NCI-H774 (cell line): ENCODE data around the gene SPRED2.

Experiments
- DNase-seq: peaks from one replicate; lab custom pipeline; 2025; lab: John Stamatoyannopoulos, UW

SPRED2 gene

DNA sequence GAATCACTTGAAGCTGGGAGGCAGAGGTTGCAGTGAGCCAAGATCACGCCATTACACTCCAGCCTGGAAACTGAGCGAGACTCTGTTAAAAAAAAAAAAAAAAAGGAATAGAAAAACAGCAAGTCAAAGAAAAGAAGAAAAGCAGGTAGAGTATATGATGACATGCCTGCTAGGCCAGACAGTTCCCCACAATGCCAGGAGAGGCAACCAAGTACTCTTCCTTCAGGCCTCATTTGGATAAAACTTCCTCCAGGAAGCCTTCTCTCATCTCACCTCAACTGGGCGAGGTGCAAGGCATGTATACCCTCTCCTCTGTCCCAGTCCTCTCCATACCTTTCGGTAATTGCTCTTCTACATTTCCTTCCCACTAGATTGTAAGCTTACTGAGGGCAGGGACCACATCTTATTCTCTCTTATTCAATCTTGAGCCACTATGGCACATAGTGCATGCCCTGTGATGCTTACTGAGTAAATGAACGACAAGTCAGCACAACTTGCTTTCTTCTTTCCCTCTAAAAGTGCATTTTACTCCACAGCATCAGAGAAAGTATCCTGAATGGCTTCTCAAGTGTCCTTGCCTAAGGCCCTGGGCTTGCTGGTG lies 10.1 kb upstream of the SPRED2 start:
- no peak for DNase-seq

DNA sequence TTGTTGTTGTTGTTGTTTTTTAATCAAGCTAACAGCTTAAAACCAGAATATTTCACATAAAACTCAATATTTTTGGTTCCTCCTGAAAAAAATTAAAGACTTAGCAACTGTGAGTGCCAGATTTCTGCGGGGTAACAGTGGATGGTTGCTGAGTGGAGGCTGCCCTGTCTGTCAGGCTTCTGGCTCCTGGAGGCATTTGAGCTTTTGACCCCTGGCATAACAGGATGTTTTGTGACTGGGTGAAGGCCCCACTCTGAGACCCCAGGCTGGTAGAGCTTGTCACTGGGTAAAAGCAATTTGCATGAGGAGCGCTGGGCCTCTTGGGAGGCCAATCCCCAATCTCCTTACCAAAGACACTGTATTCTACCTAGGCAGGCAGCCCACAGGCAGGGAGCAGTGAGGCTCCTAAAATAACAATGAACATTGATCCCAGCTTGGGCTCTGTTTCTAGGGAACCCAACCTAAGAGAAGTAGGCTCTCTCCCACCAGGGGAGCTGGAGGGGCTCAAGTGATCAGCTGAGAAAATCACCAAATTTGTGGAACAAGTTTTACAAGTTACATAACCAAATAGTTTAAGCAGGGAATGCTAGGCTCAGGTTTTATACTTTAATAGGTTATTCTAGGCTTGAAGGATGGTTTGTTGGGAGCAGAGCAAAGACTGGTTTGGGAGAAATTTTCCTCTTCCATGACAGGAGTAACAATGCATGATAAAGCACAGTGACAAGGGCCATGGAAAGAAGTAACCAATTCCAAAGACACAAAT lies 5.9 kb upstream of the SPRED2 start:
- DNase-seq: no peak

GRCh38 chr2:65437392-65438135 lies 5.2 kb upstream of the SPRED2 start:
- no peak for DNase-seq

GRCh38 chr2:65436824-65437221 lies 4.4 kb upstream of the SPRED2 start:
- peak; percentile 84 for DNase-seq

DNA sequence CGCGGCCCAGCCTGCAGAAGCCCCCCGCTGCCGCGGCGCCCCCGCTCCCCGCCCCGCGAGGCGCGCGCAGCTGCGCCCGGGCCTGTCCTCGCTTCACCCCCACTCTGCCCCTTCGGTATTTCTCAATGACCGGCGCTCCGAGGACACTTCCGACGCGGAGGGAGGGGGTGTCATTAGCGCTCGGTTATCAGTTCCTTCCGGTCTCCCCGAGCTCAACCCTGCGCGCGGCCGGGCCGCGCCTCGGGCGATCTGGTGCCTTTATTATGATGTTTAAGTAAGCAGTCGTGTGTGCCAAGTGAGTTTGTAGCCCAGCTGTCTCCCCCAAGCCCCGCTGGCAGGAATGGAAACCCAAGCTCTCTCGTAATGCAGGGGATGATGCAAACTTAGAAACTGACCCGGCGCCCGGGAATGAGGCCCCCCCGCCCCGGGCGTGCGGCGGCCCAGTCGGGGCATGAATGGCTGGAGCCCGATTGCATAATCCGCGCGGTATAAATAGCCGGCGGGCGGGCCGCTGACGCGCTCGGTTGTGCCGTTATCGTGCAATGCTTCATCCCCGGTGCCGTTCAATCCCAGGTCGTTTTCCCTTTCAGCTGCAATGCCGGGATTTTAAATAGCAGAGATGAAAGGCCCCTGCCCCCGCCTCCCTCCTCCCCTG lies 3.9 kb upstream of the SPRED2 start:
- peak; percentile 84 for DNase-seq

DNA sequence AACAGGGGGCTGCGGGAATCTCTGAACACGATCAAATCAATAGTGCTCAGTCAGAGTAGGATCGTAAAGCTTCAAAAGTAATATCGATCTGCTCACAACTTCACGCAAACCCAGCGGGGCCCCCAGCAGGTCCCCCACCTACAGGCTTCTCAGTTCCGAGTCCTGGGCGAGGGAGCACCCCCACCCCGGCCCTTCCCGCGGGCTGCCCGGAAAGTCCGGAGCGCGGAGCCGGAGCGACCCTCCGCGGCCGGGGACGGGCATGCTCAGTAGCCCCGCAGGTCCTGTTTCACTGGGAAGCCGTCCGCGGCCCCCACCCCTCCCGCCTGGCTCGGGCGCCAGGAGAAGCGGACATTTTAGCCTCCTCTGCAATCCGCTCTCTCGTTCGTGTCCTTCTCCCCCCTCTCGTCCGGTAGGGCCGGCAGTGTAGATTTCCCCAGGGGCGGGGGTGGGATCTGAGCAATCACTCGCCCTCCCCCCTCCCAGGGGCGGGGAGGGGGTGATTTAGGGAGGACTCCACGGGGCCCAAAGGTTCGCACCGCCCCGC lies 3.3 kb upstream of the SPRED2 start:
- peak; percentile 85 for DNase-seq

GRCh38 chr2:65434592-65435241 lies 2.3 kb upstream of the SPRED2 start:
- DNase-seq: no peak

- no peak for DNase-seq
These were observed 775 bp downstream of the SPRED2 start for GRCh38 chr2:65431421-65432226.

GRCh38 chr2:65430603-65431420 lies 1.6 kb downstream of the SPRED2 start:
- peak; percentile 33 for DNase-seq

DNA sequence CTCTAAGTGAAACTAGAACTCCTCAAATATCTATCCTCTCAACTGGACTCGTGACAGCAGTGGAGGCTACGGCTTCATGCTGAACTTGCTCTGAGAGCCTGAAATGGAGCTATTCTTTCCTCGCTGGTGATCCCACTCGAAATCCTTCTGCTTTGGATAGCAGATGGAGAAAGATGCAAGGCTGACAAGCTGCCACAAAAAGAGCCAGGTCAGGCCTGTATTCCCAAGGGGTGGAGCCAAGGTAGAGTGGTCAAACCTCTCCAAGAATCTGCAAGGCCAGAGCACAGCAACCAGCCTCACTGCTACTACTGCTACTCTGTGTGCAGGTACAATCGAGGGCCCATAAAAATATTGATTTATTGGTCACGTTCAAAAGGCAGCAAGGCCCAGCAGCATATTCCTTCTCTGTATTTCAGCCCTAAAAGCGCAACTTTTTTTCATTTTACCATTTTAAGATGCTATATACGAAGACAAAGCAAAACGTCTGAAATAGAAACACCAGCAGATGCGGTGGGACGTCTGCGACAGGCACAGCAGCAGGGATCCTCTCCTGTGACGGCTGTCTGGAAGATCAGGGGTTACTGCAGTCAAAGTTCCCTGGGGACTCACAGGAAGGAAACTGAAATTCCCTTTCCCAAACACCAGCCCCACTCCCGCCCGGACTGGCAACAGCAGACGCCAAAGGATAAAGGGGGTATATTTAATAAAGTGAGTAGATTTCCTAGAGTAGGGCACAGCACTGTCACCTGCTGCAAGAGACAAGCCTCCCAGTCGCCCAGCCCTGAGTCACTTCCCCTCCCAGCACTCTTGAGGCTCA lies 2.4 kb downstream of the SPRED2 start:
- no peak for DNase-seq

- no peak for DNase-seq
These were observed 4.9 kb downstream of the SPRED2 start for GRCh38 chr2:65427532-65427931.

DNA sequence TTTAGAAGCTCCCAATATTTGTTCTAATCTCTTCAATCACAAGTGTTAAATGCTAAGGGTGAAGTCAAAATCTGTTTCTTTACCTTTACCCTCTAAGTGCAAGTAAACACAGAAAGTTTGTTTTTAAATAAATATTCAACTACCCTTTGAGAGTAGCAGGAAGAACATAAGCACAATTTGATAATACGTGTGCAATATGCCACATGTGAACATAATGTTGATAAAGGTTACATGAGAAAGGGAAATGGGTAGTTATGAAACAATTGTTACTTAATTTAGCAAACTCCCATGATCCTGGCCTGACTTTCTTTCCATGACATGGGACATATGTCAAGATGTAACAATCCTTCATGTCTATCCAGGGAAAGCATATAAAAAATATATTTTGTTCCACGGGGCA lies 7.1 kb downstream of the SPRED2 start:
- no peak for DNase-seq

GRCh38 chr2:65424391-65424790 lies 8.0 kb downstream of the SPRED2 start:
- DNase-seq: no peak

DNA sequence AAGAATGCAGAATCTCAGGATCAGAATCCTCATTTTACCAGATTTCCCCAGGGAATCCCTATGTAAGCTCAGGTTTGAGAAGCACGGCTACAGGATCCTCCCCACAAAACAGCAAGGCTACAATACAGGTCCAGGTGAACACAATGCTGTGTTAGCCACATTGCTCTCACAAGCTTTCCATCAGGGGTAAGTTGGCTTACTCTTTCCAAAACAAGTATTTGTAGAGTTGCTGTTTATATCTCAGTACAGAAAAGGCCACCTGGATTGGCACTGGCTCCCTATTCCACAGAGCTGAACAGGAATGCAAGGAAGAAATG lies 11.0 kb downstream of the SPRED2 start:
- no peak for DNase-seq

- no peak for DNase-seq
These were observed 11.5 kb downstream of the SPRED2 start for GRCh38 chr2:65420712-65421431.

DNA sequence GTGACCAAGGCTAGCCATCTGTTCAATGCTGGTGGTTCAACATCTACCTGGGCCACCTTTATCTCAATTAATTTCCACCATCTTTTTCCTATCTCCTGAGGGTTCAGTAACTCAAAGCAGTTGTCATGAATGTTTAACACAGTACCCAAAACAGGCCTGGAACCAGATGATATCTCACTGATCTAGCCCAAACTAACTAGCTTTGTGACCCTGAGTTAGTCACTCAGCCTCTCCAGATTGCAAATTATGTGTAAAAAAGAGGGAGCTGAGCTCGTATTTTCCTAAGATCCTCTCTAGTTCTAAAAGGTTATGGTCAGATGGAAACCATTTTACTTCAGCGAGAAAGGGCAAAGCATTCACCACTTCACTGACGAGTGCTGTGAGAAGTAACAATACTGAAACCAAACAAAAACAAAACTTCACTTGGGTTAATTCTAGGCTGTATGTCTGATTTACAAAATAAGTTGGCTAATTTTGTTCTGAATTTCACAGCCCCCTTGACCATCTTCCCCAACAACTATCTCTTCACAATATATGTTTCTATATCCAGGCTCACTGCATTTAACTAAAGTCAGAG lies 14.8 kb downstream of the SPRED2 start:
- no peak for DNase-seq

DNA sequence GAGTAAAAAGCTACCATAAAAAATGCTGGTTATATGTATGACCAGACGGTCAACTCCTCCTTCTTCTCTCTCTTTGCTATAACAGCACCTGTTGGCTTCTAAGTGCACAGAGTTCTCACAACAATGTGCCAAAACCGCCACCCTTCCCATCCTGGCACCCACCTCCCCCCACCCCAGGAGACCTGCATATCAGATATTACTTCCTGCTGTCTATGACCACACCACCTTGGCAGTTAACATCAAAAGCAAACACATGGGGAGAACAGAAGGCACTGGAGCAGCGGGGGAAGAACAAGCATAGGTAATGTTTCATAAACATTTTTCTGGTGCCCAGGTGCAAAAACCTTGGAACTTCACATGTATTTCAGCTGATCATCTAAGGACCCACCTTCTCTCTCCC lies 15.5 kb downstream of the SPRED2 start:
- DNase-seq: peak; percentile 27

- no peak for DNase-seq
These were observed 16.1 kb downstream of the SPRED2 start for GRCh38 chr2:65416321-65416720.
